Natural killer cell (primary cell): ENCODE data around the gene GRM1. TPM values are rescaled to one million over a fixed set of nuclear protein-coding genes. Genes with fewer than 3 reads are reported as not detected.

Experiments
- ATAC-seq, 3 donors: fragments of 150-1000 bp in 2 of 3; fragments of 200-7000 bp in 1 of 3; cut with Tn5 transposase; 1 replicate in 1 of 3; 2 replicates in 2 of 3; pipeline ENCODE4 v1.10.0; 2021; ENCODE audit warnings: mild to moderate bottlenecking in 2 of 3, moderate library complexity in 2 of 3
- DNase-seq, 2 donors: peaks; one replicate each; pipeline versions ENCODE4 v3.0.0 to v3.0.0-alpha.2; 2013 to 2021; ENCODE audit warnings: mixed read lengths in 1 of 2
- H3K27ac ChIP-seq: one replicate; pipeline ENCODE4 v1.5.1; 2013; ENCODE audit warnings: mild to moderate bottlenecking, low read length
- H3K27me3 ChIP-seq: one replicate; pipeline ENCODE4 v1.6.1; 2013; ENCODE audit warnings: low read length; ENCODE audit not compliant: control insufficient read depth, insufficient read depth
- H3K36me3 ChIP-seq: one replicate; pipeline ENCODE4 v1.6.1; 2013; ENCODE audit warnings: low read length; ENCODE audit not compliant: control insufficient read depth, insufficient read depth
- H3K4me1 ChIP-seq: one replicate; pipeline ENCODE4 v1.6.1; 2013; ENCODE audit warnings: low read length; ENCODE audit not compliant: control insufficient read depth, insufficient read depth
- H3K4me3 ChIP-seq: one replicate; pipeline ENCODE4 v1.5.1; 2013; ENCODE audit warnings: low read length
- H3K9me3 ChIP-seq: one replicate; pipeline ENCODE4 v1.6.1; 2013; ENCODE audit warnings: low read length; ENCODE audit not compliant: control insufficient read depth, insufficient read depth
- H3K27ac Mint-ChIP-seq, 2 donors: one replicate each; pipeline ENCODE4 v1.8.0; 2022; ENCODE audit warnings: mild to moderate bottlenecking in 2 of 2, mixed read lengths in 2 of 2, moderate library complexity in 1 of 2
- H3K27me3 Mint-ChIP-seq, 2 donors: one replicate each; pipeline ENCODE4 v1.8.0; 2022; ENCODE audit warnings: low read depth in 2 of 2, mixed read lengths in 2 of 2
- H3K36me3 Mint-ChIP-seq: one replicate; pipeline ENCODE4 v1.8.0; 2022; ENCODE audit warnings: mixed read lengths
- H3K4me1 Mint-ChIP-seq, 2 donors: one replicate each; pipeline ENCODE4 v1.8.0; 2022; ENCODE audit warnings: mixed read lengths in 2 of 2
- H3K4me3 Mint-ChIP-seq: one replicate; pipeline ENCODE4 v1.8.0; 2022; ENCODE audit warnings: mild to moderate bottlenecking, moderate library complexity, mixed read lengths
- H3K9me3 Mint-ChIP-seq, 2 donors: one replicate each; pipeline ENCODE4 v1.8.0; 2022; ENCODE audit warnings: mixed read lengths in 2 of 2
- CTCF ChIP-seq: fragments of 200-600 bp; IDR thresholded peaks from one replicate; pipeline ENCODE4 v1.8.0; 2022; ENCODE audit warnings: antibody characterized with exemption
- WGBS: methylation state at CpG from one replicate; pipeline ENCODE4 v1.1.7; 2013; ENCODE audit warnings: missing lambda C conversion rate; ENCODE audit not compliant: insufficient coverage; 5-methylcytosine and 5-hydroxymethylcytosine counted together
- intact Hi-C: fragments of 100-400 bp; cut with micrococcal nuclease; formaldehyde crosslinking; loops from one replicate; pipeline ENCODE4 v1.14.2; 2022
- total RNA-seq, 4 donors: library from RNA; stranded (reverse); fragments of 120-200 nt in 1 of 4; gene quantifications; one replicate each; pipeline versions ENCODE4 v1.2.3 to v1.2.4, GENCODE V29; 2013 to 2022

The GRM1 gene
- total RNA-seq, 3 donors from 2014 or later (not counting 1 experiment from before 2014, with no cell fraction given), result not detected

DNA sequence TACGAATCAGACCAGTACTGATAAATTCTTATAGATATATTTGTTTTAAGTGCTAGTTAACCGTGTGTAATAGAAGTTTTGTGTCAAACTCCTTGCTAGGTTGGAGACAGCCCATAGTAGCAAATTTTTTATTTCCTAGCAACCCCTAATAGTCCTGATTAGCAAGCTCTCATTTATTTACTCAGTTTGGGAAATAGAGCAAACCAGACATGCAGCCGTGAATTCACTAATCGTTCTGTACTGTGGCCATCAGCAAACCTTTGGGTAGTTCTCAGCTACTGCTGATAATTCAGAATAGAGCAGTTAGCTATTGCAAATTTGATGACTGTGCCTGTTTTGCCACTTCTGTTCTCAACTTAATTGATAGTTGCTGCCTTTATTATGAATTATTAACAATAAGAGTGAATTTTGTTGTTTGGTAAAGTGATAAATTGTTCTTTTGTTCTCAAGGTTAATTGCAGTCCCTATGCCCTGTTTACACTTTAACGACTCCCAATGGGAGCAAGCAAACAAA lies 215.8 kb downstream of the GRM1 start:
- Histone ChIP-seq H3K4me1 (no peaks in the 10 kb centered on the region), H3K9me3 (no peaks in the 10 kb centered on the region), H3K4me3 (no peak overlapping the region), H3K27me3 (no peaks in the 10 kb centered on the region), H3K27ac (no peak overlapping the region), H3K36me3 (no peaks in the 10 kb centered on the region)
- DNase-seq, result no peak
- 87% methylated on average over 3 of the region's 5 CpGs for WGBS
- H3K4me3 Mint-ChIP-seq, result no peak overlapping the region
- intact Hi-C loops, result no loop called here
- H3K36me3 Mint-ChIP-seq, result no peaks in the 10 kb centered on the region
- H3K9me3 Mint-ChIP-seq, result peaks cover 10 to 14% of the 10 kb centered on the region in 2 donors
- ATAC-seq, result no peak
- H3K4me1 Mint-ChIP-seq, result no peaks in the 10 kb centered on the region
- H3K27ac Mint-ChIP-seq, result no peak overlapping the region
- no peak for TF ChIP-seq CTCF
- H3K27me3 Mint-ChIP-seq, result no peaks in the 10 kb centered on the region

GRCh38 chr6:146246028-146246427 lies 217.2 kb downstream of the GRM1 start:
- Histone ChIP-seq H3K27ac (no peak overlapping the region), H3K27me3 (no peaks in the 10 kb centered on the region), H3K36me3 (no peaks in the 10 kb centered on the region), H3K4me3 (no peak overlapping the region), H3K4me1 (no peaks in the 10 kb centered on the region), H3K9me3 (no peaks in the 10 kb centered on the region)
- TF ChIP-seq CTCF, result no peak
- no peaks in the 10 kb centered on the region for H3K36me3 Mint-ChIP-seq
- no peak overlapping the region for H3K27ac Mint-ChIP-seq
- WGBS, result 60% methylated on average over 1 of the region's 1 CpG
- DNase-seq, result no peak
- no peaks in the 10 kb centered on the region for H3K27me3 Mint-ChIP-seq
- no peaks in the 10 kb centered on the region for H3K4me1 Mint-ChIP-seq
- H3K4me3 Mint-ChIP-seq, result no peak overlapping the region
- H3K9me3 Mint-ChIP-seq, result peaks cover 10 to 14% of the 10 kb centered on the region in 2 donors
- intact Hi-C loops, result no loop called here
- no peak for ATAC-seq

DNA sequence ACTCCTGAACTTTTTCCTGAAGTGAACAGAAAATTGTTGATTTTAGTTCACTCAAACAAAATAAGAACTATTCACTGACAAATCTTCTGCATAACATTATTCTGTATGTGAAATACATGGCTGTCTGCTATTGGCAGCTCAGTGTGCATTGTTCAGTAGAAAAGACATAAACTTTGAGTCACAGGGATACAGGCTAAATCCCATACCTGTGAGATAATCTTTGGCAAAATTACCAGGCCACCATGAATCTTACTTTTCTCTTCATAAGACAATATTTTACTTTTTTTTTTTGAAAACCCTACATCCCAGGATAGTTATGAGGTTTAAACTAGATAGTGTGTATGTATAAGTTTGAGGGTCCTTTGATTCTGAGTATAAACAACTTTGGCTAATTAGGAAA lies 224.8 kb downstream of the GRM1 start:
- intact Hi-C loops, result no loop called here
- Histone ChIP-seq H3K4me3 (no peak overlapping the region), H3K27ac (no peak overlapping the region), H3K36me3 (no peaks in the 10 kb centered on the region), H3K9me3 (no peaks in the 10 kb centered on the region), H3K4me1 (no peaks in the 10 kb centered on the region), H3K27me3 (no peaks in the 10 kb centered on the region)
- no peak for DNase-seq
- no peaks in the 10 kb centered on the region for H3K36me3 Mint-ChIP-seq
- no peak overlapping the region for H3K4me3 Mint-ChIP-seq
- ATAC-seq, result no peak
- H3K27ac Mint-ChIP-seq, result no peak overlapping the region
- TF ChIP-seq CTCF, result no peak
- no peaks in the 10 kb centered on the region for H3K4me1 Mint-ChIP-seq
- H3K27me3 Mint-ChIP-seq, result no peaks in the 10 kb centered on the region
- H3K9me3 Mint-ChIP-seq, result peaks cover 6% of the 10 kb centered on the region in 2 donors

- TF ChIP-seq CTCF, result no peak
- Mint-ChIP-seq H3K27me3 (no peaks in the 10 kb centered on the region), H3K9me3 (peaks cover 0 to 3% of the 10 kb centered on the region in 2 donors), H3K4me3 (no peak overlapping the region), H3K4me1 (no peaks in the 10 kb centered on the region), H3K27ac (no peak overlapping the region), H3K36me3 (no peaks in the 10 kb centered on the region)
- intact Hi-C loops, result no loop called here
- Histone ChIP-seq H3K36me3 (no peaks in the 10 kb centered on the region), H3K4me3 (no peak overlapping the region), H3K9me3 (no peaks in the 10 kb centered on the region), H3K27me3 (no peaks in the 10 kb centered on the region), H3K4me1 (no peaks in the 10 kb centered on the region), H3K27ac (no peak overlapping the region)
- DNase-seq (no peak), ATAC-seq (no peak)
- WGBS, result 38% methylated on average over 1 of the region's 1 CpG
Measured at GRCh38 chr6:146258206-146258605, 229.3 kb downstream of the GRM1 start.
